Subcutaneous abdominal adipose tissue (tissue), 5 donors: ENCODE data around the gene SEL1L.
"Not testable (repeated sequence)": the region's sequence is repeated elsewhere in the genome, so short reads cannot be mapped to it uniquely, and the experiment has no call there.

Experiments
- H3K27ac ChIP-seq: one replicate; pipeline ENCODE4 v1.7.0; 2013; ENCODE audit warnings: low read depth, mild to moderate bottlenecking, inconsistent platforms, low read length, moderate library complexity
- H3K27me3 ChIP-seq, 5 donors: one replicate each; pipeline ENCODE4 v1.7.0; 2013; ENCODE audit warnings: low read length in 5 of 5, inconsistent platforms in 1 of 5; ENCODE audit not compliant: control insufficient read depth in 5 of 5, insufficient read depth in 4 of 5
- H3K36me3 ChIP-seq, 5 donors: one replicate each; pipeline ENCODE4 v1.7.0; 2013; ENCODE audit warnings: low read length in 5 of 5; ENCODE audit not compliant: control insufficient read depth in 5 of 5, insufficient read depth in 5 of 5
- H3K4me1 ChIP-seq, 5 donors: one replicate each; pipeline ENCODE4 v1.7.0; 2013; ENCODE audit warnings: low read length in 5 of 5, mild to moderate bottlenecking in 3 of 5, moderate library complexity in 1 of 5; ENCODE audit not compliant: control insufficient read depth in 5 of 5, insufficient read depth in 5 of 5
- H3K4me3 ChIP-seq, 5 donors: one replicate each; pipeline ENCODE4 v1.7.0; 2013; ENCODE audit warnings: low read length in 5 of 5, low read depth in 1 of 5
- H3K9ac ChIP-seq, 5 donors: one replicate each; pipeline ENCODE4 v1.7.0; 2013; ENCODE audit warnings: low read length in 5 of 5, mild to moderate bottlenecking in 4 of 5, moderate library complexity in 3 of 5
- H3K9me3 ChIP-seq, 5 donors: one replicate each; pipeline ENCODE4 v1.7.0; 2013; ENCODE audit warnings: low read length in 5 of 5; ENCODE audit not compliant: control insufficient read depth in 5 of 5
- donor health status: healthy.
- donor health status: healthy.
- donor health status: healthy.
- donor health status: healthy.
- donor health status: healthy.

Gene SEL1L

DNA sequence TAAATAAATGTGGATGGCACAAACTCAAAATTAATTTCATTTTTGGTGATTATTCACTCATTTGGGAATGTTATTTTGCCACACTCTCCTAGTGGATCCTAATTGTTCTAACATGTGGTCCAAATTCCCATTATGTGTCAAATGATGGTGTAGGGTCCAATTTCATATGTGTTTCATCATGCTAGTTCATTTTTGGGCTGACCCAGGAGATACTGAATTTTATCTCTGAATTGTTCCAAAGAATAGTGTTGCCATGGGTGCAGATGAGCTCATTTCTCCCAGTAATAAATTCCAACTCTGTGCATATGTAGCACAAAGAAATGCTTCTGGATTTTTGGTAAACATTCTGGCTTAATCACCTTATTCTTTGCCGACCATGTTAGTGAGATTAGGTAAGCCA, 23.5 kb upstream of the SEL1L start:
- H3K9ac ChIP-seq: no peak overlapping the region
- H3K27me3 ChIP-seq: no peaks in the 10 kb centered on the region
- no peak overlapping the region for H3K27ac ChIP-seq
- no peaks in the 10 kb centered on the region for H3K36me3 ChIP-seq
- no peaks in the 10 kb centered on the region for H3K4me1 ChIP-seq
- H3K9me3 ChIP-seq: peaks cover 0 to 4% (median 0%) of the 10 kb centered on the region in 5 donors
- no peak overlapping the region for H3K4me3 ChIP-seq

DNA sequence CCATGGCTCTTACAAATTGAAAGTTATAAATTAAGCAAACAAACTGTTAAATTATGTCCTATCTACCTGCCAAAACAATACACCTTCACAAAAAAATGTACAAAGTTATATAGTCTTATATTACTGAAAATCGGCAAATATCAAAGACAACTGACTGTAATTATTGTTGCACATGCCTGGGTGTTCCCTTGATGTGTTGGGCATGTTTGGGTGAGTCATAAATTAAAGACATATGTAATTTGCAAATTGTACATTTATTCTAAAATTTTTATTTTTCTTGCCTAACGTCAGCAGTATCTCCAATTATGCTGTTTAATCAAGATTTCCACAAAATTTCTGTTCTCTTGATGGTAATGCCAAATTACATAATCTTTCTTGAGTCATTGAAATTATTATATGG, 22.0 kb upstream of the SEL1L start:
- no peak overlapping the region for H3K9ac ChIP-seq
- no peaks in the 10 kb centered on the region for H3K36me3 ChIP-seq
- no peaks in the 10 kb centered on the region for H3K27me3 ChIP-seq
- no peaks in the 10 kb centered on the region for H3K4me1 ChIP-seq
- H3K27ac ChIP-seq: no peak overlapping the region
- no peak overlapping the region for H3K4me3 ChIP-seq
- peaks cover 0 to 4% (median 0%) of the 10 kb centered on the region in 5 donors for H3K9me3 ChIP-seq

DNA sequence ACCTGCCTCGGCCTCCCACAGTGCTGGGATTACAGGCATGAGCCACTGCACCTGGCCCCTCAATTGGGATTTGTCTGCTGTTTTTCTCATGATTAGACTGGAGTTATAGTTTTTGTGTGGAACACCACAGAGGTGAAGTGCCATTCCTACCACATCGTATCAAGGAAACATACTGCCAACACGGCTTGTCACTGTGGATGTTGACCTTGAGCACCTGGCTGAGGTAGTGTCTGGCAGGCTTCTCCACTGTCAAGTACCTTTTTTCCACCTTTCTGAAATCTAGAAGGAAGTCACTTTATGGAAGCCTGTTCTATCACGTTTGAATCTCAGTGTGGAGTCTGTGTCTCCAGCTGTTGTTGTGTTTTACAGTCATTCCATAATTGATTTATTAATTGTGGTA, 21.4 kb upstream of the SEL1L start:
- Histone ChIP-seq H3K36me3 (no peaks in the 10 kb centered on the region), H3K9me3 (peaks cover 0 to 4% (median 0%) of the 10 kb centered on the region in 5 donors), H3K4me3 (no peak overlapping the region), H3K27ac (no peak overlapping the region), H3K9ac (no peak overlapping the region), H3K4me1 (no peaks in the 10 kb centered on the region), H3K27me3 (no peaks in the 10 kb centered on the region)

DNA sequence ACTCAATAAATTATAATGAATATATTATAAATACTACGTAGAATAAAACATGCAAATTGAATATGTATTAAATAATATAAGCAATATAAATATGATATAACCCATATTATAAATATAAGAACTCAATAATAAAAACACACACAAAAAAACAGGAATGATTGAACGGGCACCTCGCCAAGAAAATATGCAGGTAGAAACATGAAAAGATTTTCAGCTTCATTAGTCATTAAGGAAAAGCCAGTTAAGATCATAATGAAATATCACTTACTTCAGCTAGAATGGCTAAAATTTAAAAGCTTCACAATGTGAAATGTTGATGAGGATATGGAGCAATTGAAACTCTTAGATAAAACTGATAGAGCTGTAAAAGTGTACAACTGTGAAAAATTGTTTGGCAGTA, 17.8 kb upstream of the SEL1L start:
- no peaks in the 10 kb centered on the region for H3K9me3 ChIP-seq
- H3K9ac ChIP-seq: no peak overlapping the region
- no peaks in the 10 kb centered on the region for H3K36me3 ChIP-seq
- H3K27ac ChIP-seq: no peak overlapping the region
- H3K4me3 ChIP-seq: no peak overlapping the region
- H3K27me3 ChIP-seq: no peaks in the 10 kb centered on the region
- no peaks in the 10 kb centered on the region for H3K4me1 ChIP-seq

DNA sequence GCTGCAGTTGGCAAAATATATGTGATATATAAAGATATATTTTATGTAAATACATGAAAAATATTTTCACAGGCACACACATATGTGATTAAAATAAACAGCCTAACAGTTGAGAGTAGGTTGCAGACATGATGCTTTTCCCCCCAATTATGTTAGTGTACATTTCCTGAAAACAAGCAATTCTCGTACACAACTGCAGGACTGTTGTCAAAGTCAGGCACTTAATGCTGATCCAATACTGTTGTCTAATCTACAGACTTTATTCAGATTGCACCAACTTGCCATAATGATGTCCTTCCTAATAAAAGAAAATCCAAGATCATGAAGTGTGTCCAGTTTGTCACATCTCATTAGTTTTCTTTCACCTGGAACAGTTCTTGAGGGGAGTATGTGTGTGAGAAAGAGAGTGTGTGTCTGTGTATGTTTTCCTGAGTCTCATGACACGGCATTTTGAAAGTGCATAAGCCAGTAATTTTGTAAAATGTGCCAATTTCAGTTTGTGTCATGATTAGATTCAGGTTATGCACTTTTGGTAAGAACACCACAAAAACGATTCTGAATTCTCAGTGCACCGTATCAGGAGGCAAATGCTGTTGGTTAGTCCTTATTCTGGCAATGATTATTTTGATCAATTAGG, 16.5 kb upstream of the SEL1L start:
- Histone ChIP-seq H3K27me3 (no peaks in the 10 kb centered on the region), H3K4me3 (no peak overlapping the region), H3K4me1 (no peaks in the 10 kb centered on the region), H3K9ac (no peak overlapping the region), H3K27ac (no peak overlapping the region), H3K36me3 (no peaks in the 10 kb centered on the region), H3K9me3 (no peaks in the 10 kb centered on the region)

DNA sequence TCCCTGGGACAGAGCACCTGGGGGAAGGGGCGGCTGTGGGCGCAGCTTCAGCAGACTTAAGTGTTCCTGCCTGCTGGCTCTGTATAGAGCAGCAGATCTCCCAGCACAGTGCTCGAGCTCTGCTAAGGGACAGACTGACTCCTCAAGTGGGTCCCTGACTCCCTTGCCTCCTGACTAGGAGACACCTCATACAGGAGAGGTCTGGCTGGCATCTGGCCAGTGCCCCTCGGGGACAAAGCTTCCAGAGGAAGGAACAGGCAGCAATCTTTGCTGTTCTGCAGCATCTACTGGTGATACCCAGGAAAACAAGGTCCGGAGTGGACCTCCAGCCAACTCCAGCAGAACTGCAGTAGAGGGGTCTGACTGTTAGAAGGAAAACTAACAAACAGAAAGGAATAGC, 7.6 kb upstream of the SEL1L start:
- not testable (repeated sequence) for H3K27ac ChIP-seq, H3K9me3 ChIP-seq, H3K27me3 ChIP-seq, H3K36me3 ChIP-seq, H3K4me3 ChIP-seq, H3K9ac ChIP-seq
- peaks cover 3 to 14% (median 12%) of the 10 kb centered on the region in 5 donors for H3K4me1 ChIP-seq

DNA sequence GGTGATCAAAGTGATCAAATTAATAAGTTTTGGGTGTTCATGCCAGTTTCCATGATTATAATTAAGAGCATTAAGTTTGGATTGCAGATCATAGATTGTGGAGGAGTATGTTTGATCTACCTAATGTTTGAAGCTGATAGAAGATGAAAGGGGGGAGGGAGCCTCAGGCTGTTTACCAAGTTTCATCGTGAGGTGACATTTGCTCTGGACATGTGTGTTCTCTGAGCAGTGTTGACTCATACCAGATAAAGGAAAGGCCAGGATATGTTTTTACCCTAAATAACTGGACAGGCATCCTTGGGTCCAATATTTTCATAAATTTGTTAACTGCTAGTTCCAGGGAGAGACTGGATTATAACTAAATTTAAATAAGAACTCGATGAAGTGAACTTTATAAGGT, 3.5 kb upstream of the SEL1L start:
- no peak overlapping the region for H3K9ac ChIP-seq
- H3K4me1 ChIP-seq: peaks cover 14 to 46% (median 41%) of the 10 kb centered on the region in 5 donors
- H3K27ac ChIP-seq: peak overlapping the region; percentile 47
- H3K36me3 ChIP-seq: no peaks in the 10 kb centered on the region
- no peaks in the 10 kb centered on the region for H3K9me3 ChIP-seq
- H3K27me3 ChIP-seq: no peaks in the 10 kb centered on the region
- no peak overlapping the region for H3K4me3 ChIP-seq

DNA sequence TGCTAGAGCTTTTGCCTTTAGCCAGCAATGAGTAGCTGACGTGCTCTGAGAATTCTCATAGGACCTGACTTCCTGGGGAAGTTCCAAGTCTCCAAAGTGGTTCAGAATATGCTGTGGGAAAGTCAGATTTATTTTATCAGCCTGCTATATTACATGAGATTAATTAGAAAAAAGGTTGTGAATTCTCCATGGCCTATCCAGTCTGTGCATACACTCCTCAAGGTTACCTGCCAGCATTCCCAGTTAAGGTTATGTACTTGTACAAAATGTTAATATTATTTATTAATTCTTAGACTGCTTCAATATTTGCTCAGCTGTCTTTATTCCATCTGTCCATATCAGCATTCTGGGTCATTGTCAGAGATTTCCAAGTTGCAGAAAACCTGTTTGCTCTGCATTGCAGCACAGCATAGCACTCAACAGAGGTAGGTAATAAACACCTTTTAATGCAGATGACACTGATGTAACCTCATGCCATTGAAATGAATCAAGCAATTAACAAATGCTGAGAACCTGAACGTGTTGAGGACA, 2.7 kb upstream of the SEL1L start:
- peak overlapping the region; percentile 47 for H3K27ac ChIP-seq
- peak overlapping the region in 1 of 5 donors; percentile 4 for H3K9ac ChIP-seq
- H3K4me3 ChIP-seq: peak overlapping the region in 2 of 5 donors; percentile 3 to 30
- peaks cover 14 to 54% (median 48%) of the 10 kb centered on the region in 5 donors for H3K4me1 ChIP-seq
- H3K9me3 ChIP-seq: no peaks in the 10 kb centered on the region
- peaks cover 0 to 4% (median 0%) of the 10 kb centered on the region in 5 donors for H3K36me3 ChIP-seq
- H3K27me3 ChIP-seq: no peaks in the 10 kb centered on the region

DNA sequence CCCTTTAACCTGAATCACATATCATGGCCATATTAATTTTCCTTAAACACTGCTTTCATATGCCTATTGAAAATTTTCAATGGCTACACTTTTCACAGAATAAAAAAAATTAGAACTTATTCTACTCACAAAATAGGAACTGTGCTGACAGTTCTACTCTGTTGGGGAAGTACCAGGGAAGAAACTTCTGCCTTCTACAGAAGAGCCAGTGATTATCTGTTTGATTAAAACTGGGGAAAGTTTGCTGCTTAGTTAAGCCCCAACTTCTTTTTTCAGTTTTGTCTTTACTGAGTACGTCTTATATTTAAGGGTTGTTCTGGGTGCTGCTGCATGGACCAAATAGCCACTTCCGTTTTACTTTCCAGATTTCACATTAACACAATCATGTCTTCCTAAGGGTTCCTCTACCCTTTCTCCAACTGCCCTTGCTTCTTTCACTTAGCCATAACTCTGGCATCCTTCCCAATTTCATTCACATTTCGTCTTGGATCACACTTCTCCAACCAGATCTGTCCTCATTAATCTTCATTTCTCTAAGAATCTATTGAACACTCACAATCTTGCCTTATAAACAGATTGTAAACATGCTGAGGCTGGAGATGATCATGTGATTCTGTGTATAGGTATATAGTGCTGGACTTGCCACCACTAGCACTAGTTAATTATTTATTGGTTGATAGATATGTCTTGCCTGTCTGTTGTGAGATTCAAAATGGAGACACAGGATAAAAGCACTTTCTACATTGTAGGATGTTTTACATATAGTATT, 1.9 kb upstream of the SEL1L start:
- peak overlapping the region; percentile 47 for H3K27ac ChIP-seq
- H3K4me3 ChIP-seq: peak overlapping the region in 4 of 5 donors; percentile 3 to 30 (median 4)
- peaks cover 14 to 59% (median 54%) of the 10 kb centered on the region in 5 donors for H3K4me1 ChIP-seq
- peaks cover 0 to 4% (median 0%) of the 10 kb centered on the region in 5 donors for H3K36me3 ChIP-seq
- H3K9ac ChIP-seq: peak overlapping the region in 2 of 5 donors; percentile 4 to 23
- H3K27me3 ChIP-seq: no peaks in the 10 kb centered on the region
- no peaks in the 10 kb centered on the region for H3K9me3 ChIP-seq

DNA sequence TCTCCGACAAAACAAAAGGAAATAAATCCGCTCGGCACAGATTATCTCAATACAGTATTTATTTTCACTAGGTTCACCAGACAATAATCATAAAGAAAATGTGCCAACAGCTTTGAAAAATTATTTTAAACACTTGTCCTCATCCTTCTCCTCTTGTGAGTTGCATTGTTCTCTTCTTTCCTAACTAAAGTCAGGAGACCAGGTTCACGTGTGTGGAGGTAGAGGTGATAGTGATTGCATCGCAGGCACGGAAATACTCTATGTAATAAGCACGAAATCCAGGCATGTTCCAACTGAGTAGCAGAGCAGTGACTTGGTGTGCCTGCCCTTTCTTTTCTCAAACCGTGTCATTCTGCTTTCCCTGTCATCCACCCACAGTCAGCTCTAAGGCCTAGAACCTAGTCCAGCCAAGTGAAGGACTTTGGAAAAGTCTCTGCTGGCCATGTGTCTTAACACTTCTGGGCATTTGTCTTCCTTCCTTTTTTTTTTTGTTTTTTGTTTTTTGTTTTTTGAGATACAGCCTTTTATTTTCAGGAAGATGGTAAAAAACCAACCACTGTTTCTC, 939 bp upstream of the SEL1L start:
- peak overlapping the region; percentile 47 for H3K27ac ChIP-seq
- peaks cover 14 to 68% (median 64%) of the 10 kb centered on the region in 5 donors for H3K4me1 ChIP-seq
- peaks cover 0 to 4% (median 0%) of the 10 kb centered on the region in 5 donors for H3K36me3 ChIP-seq
- H3K9ac ChIP-seq: no peak overlapping the region
- peak overlapping the region in 2 of 5 donors; percentile 15 to 40 for H3K4me3 ChIP-seq
- H3K9me3 ChIP-seq: no peaks in the 10 kb centered on the region
- no peaks in the 10 kb centered on the region for H3K27me3 ChIP-seq
